Parathyroid adenoma (tissue), 2 donors: ENCODE results near the gene PPP1R9B.

Experiments used
- H2AFZ ChIP-seq: fragments of 300-600 bp; sonication (generic); one replicate; pipeline ENCODE4 v1.7.0; 2017; ENCODE audit warnings: antibody characterized with exemption, mild to moderate bottlenecking
- H3K27ac ChIP-seq: fragments of 300-600 bp; sonication (generic); one replicate; pipeline ENCODE4 v1.7.0; 2017
- H3K27me3 ChIP-seq: fragments of 300-600 bp; sonication (generic); one replicate; pipeline ENCODE4 v1.7.0; 2017; ENCODE audit warnings: low read length; ENCODE audit not compliant: control insufficient read depth, insufficient read depth
- H3K36me3 ChIP-seq: fragments of 300-600 bp; sonication (generic); one replicate; pipeline ENCODE4 v1.7.0; 2017; ENCODE audit warnings: low read length; ENCODE audit not compliant: control insufficient read depth, insufficient read depth
- H3K4me1 ChIP-seq: fragments of 300-600 bp; sonication (generic); one replicate; pipeline ENCODE4 v1.7.0; 2017; ENCODE audit warnings: control low read depth
- H3K4me2 ChIP-seq: fragments of 300-600 bp; sonication (generic); one replicate; pipeline ENCODE4 v1.7.0; 2017; ENCODE audit warnings: low read length
- H3K4me3 ChIP-seq: fragments of 300-600 bp; sonication (generic); one replicate; pipeline ENCODE4 v1.7.0; 2017; ENCODE audit warnings: low read depth, low read length
- H3K79me2 ChIP-seq: fragments of 300-600 bp; sonication (generic); one replicate; pipeline ENCODE4 v1.7.0; 2017; ENCODE audit warnings: control low read depth
- H3K9ac ChIP-seq: fragments of 300-600 bp; sonication (generic); one replicate; pipeline ENCODE4 v1.7.0; 2017; ENCODE audit warnings: mild to moderate bottlenecking
- H3K9me3 ChIP-seq: fragments of 300-600 bp; sonication (generic); one replicate; pipeline ENCODE4 v1.7.0; 2017; ENCODE audit warnings: low read length; ENCODE audit not compliant: control insufficient read depth
- TF ChIP-seq, protein P1 (sequence below): fragments of 300-600 bp; sonication (generic); IDR thresholded peaks from one replicate; pipeline ENCODE4 v1.7.0; 2017; ENCODE audit warnings: antibody characterized with exemption, mild to moderate bottlenecking
- donor health status: primary hyperparathyroidism.

The PPP1R9B gene

DNA sequence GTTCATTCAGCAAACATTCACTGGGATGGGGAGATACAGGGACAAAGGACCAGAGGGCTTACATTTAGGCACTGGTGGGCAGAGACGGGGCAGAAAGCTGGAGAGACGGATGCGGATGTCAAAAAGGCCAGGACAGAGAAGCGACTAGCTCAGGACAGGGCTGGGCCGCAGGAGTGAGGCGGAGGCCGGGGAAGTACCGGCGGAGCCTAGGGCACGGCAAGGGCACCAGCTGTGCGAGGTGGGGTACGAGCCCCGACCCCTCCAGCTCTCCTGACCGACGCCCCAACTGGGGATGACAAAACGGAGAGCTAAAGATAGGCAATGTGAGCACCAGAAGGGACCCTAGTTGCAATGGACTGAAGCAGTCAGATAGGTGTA lies 11.4 kb upstream of the PPP1R9B start:
- TF ChIP-seq, protein P1, sequence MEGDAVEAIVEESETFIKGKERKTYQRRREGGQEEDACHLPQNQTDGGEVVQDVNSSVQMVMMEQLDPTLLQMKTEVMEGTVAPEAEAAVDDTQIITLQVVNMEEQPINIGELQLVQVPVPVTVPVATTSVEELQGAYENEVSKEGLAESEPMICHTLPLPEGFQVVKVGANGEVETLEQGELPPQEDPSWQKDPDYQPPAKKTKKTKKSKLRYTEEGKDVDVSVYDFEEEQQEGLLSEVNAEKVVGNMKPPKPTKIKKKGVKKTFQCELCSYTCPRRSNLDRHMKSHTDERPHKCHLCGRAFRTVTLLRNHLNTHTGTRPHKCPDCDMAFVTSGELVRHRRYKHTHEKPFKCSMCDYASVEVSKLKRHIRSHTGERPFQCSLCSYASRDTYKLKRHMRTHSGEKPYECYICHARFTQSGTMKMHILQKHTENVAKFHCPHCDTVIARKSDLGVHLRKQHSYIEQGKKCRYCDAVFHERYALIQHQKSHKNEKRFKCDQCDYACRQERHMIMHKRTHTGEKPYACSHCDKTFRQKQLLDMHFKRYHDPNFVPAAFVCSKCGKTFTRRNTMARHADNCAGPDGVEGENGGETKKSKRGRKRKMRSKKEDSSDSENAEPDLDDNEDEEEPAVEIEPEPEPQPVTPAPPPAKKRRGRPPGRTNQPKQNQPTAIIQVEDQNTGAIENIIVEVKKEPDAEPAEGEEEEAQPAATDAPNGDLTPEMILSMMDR = no peak
- H3K4me2 ChIP-seq = peak overlapping the region; percentile 37
- no peaks in the 10 kb centered on the region for H3K36me3 ChIP-seq
- H3K9me3 ChIP-seq = no peaks in the 10 kb centered on the region
- H3K79me2 ChIP-seq = no peaks in the 10 kb centered on the region
- H3K27me3 ChIP-seq = no peaks in the 10 kb centered on the region
- peak overlapping the region; percentile 63 for H2AFZ ChIP-seq
- no peak overlapping the region for H3K4me3 ChIP-seq
- no peak overlapping the region for H3K9ac ChIP-seq
- H3K27ac ChIP-seq = no peak overlapping the region
- H3K4me1 ChIP-seq = peaks cover 5% of the 10 kb centered on the region

DNA sequence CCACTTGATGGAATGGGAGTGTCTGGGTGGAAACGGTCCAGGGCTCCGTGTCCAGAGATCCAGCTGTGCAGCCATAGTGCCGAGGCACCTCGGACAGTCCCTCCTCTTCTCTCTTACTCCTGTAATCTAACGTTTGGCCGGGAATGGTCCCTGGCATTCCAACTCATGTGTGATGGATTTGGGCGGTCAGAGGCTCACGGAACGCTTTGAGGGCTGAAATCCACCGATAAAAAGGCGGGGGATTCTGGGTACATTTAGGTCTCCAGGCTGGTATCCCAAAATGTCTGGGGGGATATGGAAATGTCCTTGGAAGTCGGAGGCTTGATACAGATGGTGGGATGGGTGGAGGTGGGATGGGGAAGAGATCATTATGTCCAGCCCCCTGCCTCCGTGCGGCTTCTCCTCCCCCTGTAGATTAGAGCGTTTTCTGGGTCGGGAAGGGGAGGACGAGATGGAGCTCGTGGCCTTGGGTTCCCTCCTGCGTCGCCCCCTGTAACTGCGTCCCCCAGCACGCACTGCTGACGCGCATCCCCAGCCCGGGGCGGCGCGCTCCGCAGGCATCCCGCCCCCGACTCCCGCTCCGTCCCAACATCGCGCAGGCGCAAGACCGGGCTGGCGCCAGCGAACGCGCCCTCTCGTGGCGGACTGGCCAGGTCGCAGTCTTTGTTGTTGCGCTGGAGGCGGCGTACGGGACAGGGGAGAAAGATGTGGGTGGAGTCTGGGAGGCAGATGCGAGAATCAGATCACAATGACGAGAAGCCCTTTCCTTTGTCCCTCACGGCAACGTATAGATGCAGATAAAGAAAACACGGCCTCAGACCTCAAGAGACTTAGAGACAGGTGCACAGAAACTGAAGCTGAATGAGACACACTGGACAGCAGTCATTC lies 10.8 kb upstream of the PPP1R9B start:
- H3K9me3 ChIP-seq = no peaks in the 10 kb centered on the region
- peak overlapping the region; percentile 70 for H3K4me3 ChIP-seq
- H3K27ac ChIP-seq = no peak overlapping the region
- H3K79me2 ChIP-seq = no peaks in the 10 kb centered on the region
- peak overlapping the region; percentile 63 for H2AFZ ChIP-seq
- H3K9ac ChIP-seq = no peak overlapping the region
- peaks cover 5% of the 10 kb centered on the region for H3K4me1 ChIP-seq
- H3K27me3 ChIP-seq = no peaks in the 10 kb centered on the region
- peak overlapping the region; percentile 92 for H3K4me2 ChIP-seq
- TF ChIP-seq, protein P1 = peak; percentile 93
- no peaks in the 10 kb centered on the region for H3K36me3 ChIP-seq

DNA sequence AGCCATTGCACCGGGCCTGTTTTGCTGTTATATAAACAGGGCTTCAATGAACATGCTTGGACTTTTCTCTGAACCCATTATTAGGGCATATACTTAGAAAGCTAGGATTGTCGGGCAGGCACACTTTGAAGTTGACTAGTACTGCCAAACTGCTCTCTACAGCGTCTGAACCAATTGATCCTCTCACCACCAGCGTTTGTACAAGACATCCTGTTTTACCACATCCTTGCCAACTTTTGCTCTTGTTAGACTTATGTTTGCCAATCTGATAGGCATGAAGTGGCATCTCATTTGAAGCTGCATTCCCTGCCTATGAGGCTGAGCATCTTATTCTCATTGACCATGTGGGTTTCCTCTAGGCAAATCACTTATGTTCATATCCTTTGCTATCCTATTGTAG lies 7.4 kb upstream of the PPP1R9B start:
- Histone ChIP-seq H3K9me3 (no peaks in the 10 kb centered on the region), H3K4me2 (no peak overlapping the region), H3K79me2 (no peaks in the 10 kb centered on the region), H3K4me3 (no peak overlapping the region), H2AFZ (peak overlapping the region; percentile 19), H3K9ac (no peak overlapping the region), H3K4me1 (peaks cover 12% of the 10 kb centered on the region), H3K36me3 (no peaks in the 10 kb centered on the region), H3K27ac (no peak overlapping the region), H3K27me3 (no peaks in the 10 kb centered on the region)
- TF ChIP-seq, protein P1 = no peak

DNA sequence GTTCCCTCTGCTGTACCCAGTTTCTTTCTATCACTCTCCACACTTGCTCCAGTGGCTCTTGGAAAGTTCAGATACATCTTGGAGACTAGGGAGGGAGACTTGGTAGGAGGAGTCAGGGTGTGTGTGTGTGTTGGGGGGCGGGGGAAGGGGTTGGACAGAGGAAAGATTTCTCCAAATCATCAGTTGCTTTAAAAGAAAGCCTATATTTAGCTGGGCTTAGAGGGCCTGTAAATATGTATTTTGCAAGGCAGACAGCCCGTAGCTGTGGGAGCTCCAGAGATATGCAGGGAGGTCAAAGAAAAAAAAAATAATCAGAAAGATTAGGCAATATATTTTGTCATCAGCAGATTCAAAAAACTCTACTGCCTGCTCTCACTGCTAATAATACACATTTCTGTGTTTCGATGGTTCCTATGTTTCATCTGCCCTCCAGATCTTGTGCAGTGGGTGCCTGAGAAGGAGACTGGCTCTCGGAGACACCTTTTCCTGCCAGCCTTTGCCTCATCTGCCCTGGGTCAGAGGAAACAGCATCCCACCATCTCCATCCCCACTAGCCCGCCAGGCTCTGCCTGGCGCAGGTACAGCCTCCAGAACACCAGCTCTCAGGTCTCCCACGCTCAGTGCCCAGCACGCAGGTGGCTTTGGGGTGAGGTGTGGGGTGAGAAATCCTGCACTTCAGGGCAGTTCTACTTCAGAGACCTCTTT lies 4.8 kb upstream of the PPP1R9B start:
- no peak overlapping the region for H3K4me2 ChIP-seq
- H3K9ac ChIP-seq = no peak overlapping the region
- TF ChIP-seq, protein P1 = no peak
- H2AFZ ChIP-seq = no peak overlapping the region
- H3K27ac ChIP-seq = no peak overlapping the region
- H3K27me3 ChIP-seq = no peaks in the 10 kb centered on the region
- no peaks in the 10 kb centered on the region for H3K9me3 ChIP-seq
- no peaks in the 10 kb centered on the region for H3K36me3 ChIP-seq
- peaks cover 16% of the 10 kb centered on the region for H3K4me1 ChIP-seq
- H3K4me3 ChIP-seq = no peak overlapping the region
- H3K79me2 ChIP-seq = no peaks in the 10 kb centered on the region
